Measurements from ENCODE around the gene NBPF11.
"Not testable (repeated sequence)": the region's sequence is repeated elsewhere in the genome, so short reads cannot be mapped to it uniquely, and the experiment has no call there.

NBPF11 gene

DNA sequence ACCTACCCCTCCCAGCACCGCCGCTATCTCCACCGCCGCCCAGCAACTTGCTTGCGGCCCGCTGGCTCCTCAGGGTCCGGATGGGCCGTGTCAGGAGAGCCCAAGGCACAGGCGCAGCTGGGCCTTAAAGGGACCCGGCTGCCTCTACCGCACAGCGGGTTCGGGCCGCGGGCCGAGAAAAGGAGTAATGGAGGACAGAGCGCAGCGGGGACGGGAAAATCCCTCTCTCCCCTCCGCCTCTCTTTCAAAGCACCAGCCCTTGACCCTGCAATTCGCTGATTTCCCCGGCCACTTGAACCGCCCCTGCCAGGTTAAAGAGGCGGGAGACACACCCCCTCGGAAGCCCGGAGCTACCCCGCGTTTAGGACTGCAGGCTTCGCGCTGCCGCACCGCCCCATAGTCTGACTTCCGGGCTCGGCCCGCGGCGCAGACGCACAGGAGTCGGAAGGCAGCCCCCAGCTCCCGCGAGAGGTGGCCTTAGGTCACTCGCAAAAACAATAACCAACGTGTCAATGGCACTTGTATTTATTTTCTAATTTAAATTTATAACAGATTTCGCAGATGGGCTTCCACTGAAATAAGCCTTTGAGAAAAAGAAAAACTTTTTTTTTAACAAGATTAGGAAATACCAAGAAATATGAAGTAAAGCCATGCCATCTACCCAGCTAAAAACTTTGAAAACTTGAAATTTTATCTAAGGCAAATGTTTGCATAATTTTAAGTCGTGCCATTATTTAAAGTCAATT, at the start of gene NBPF11:
Gene NBPF11, minus strand, starts transcription at position 371 of the 746 bp plus-strand sequence. CDS start 25,278 bp downstream, outside the sequence.
- DNase-seq (ENCODE audit: low spot score) = peak; percentile 88

GRCh38 chr1:148197396-148197795, 45.3 kb upstream of the NBPF11 start:
- DNase-seq (ENCODE audit: low spot score) = not testable (repeated sequence)

DNA sequence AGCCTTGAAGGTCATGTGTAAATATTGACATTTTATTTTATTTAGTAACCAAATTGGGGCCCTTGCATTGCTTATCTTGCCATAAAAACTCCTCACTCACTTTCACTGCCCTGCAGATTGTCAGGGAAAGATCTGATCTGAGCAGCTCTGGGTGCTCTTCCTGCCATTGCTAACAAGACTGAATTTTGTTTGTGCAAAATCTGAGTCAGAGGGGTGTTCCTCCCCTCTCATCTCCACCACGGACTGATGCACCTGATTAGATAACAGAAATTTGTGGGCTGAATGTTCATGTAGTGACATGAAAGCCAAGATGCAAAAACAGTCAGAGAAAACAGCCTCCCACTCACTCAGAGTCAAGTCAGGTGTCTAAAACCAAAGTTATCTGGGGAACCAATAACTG, 44.9 kb upstream of the NBPF11 start:
- DNase-seq (ENCODE audit: low spot score) = not testable (repeated sequence)

DNA sequence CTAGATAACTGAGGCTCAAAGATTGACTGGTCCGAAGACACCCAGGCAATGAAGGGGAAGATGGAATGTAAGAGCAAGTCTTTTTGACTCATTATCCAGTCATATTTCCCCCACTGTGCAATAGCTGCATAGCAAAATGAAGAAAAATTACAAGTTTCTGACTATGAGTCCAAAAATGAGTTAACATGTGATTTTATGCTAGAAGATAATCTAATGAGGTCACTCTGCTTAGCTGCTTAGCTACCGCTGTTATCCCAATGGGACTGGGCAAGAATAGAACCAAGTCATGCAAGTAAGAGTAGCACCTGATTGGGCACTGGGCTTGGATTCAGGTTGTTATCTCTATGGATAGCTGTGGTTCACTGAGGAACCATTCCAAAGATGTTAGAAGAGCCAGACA, 43.0 kb upstream of the NBPF11 start:
- DNase-seq (ENCODE audit: low spot score) = not testable (repeated sequence)

DNA sequence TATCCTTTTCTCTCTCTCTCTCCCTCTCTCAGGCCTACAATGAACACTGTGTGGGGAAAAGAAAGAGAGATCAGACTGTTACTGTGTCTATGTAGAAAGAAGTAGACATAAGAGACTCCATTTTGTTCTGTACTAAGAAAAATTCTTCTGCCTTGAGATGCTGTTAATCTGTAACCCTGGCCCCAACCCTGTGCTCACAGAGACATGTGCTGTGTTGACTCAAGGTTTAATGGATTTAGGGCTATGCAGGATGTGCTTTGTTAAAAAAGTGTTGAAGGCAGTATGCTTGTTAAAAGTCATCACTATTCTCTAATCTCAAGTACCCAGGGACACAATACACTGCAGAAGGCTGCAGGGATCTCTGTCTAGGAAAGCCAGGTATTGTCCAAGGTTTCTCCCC, 36.7 kb upstream of the NBPF11 start:
- not testable (repeated sequence) for DNase-seq (ENCODE audit: low spot score)

- not testable (repeated sequence) for DNase-seq (ENCODE audit: low spot score)
These were observed 26.6 kb upstream of the NBPF11 start for GRCh38 chr1:148178682-148179081.

DNA sequence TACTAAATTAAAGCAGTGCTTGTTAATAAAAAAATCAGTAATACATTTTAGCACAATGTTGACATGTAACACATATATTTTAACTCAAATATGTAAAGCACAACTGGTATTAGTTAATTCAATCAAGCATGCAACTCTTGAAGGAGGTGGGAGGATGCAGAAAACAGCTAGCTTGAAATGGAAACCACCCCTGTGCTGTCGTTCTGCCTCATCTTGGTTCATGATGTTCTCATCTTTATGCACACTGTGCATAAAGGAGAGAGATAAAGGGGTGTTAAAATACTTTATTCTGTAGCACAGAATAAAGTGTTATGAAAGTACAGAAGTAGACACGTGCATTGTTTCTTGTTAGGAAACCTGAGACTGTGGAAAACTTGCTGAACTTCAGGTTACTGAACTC, 23.3 kb upstream of the NBPF11 start:
- DNase-seq (ENCODE audit: low spot score) = not testable (repeated sequence)

GRCh38 chr1:148171995-148172394, 19.9 kb upstream of the NBPF11 start:
- not testable (repeated sequence) for DNase-seq (ENCODE audit: low spot score)

- no peak for DNase-seq (ENCODE audit: low spot score)
These were observed 14.7 kb upstream of the NBPF11 start for GRCh38 chr1:148166558-148167492.

DNA sequence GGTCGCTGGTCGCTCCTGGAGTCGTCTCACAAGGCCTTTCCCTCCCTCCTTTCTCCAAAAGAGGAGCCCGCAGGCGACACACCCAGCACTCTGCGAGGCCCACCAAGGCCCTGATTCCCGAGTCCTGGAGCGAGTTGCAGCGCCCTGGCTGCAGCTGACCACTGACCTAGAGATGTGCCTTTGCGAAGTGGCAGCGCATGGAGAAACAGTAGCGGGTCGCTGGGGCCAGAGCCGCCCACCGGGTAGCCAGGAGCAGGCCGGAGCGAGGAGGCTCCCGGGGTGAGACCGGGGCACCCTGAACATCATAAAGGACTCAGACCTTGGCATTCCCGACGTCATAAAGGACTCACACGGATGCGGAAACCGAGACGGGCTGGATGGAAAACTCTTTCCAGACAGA, 10.3 kb upstream of the NBPF11 start:
- DNase-seq (ENCODE audit: low spot score) = peak; percentile 61

GRCh38 chr1:148161053-148161901, 9.2 kb upstream of the NBPF11 start:
- no peak for DNase-seq (ENCODE audit: low spot score)

GRCh38 chr1:148160343-148161052, 8.4 kb upstream of the NBPF11 start:
- DNase-seq (ENCODE audit: low spot score) = peak; percentile 55

GRCh38 chr1:148160048-148160342, 7.9 kb upstream of the NBPF11 start:
- DNase-seq (ENCODE audit: low spot score) = peak; percentile 44

DNA sequence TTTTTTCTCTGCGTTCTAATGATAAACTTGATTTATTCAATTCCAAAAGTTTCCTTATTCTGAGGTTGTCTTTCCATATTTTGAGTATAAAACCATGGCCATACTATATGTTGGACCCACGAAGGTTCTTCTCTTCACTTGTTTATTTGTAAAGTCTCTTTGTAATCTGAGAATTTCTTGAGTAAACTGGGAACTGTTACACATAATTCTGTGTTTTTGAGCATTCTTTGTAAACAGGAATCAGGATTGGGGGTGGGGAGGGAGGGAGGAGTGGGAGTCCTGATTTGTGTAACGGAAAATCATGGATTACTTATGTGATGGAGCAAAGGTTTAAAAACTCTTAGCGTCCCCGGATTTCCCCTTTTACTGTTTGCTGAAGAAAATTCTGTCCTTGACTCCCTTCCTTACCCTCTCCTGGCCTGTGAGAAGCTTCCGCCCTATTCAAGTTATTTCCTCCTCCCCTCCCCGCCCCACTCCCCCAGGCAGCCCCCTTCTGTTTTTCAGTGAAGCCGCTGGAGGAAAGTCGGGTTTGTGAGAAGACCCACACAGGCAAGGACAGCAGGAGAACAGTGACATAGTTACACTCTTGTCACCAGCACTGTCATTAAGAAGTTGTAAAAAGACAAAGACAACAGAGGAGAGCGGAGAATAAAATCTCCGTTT, 6.4 kb upstream of the NBPF11 start:
- DNase-seq (ENCODE audit: low spot score) = peak; percentile 47

GRCh38 chr1:148157803-148158202, 5.7 kb upstream of the NBPF11 start:
- DNase-seq (ENCODE audit: low spot score) = not testable (repeated sequence)

GRCh38 chr1:148155494-148156275, 3.6 kb upstream of the NBPF11 start:
- not testable (repeated sequence) for DNase-seq (ENCODE audit: low spot score)

DNA sequence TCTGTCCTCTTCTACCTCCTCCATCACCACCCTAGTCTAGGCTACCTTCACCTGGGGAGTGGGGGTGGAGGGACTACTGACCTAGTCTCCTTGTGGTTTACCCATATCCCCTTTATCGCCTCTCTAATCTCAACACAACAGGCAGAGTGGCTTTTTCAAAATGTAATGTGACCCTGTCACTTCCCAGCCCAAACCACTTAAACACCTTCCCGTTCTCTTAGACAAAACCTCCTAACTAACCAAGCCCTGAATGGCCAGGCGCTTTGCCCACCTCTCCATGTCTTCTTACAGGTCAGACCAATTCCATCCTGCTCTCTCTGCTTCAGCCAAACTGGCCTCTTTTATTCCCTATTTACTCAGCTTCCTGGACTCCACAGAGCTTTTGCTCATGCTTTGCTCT, 714 bp upstream of the NBPF11 start:
- not testable (repeated sequence) for DNase-seq (ENCODE audit: low spot score)

DNA sequence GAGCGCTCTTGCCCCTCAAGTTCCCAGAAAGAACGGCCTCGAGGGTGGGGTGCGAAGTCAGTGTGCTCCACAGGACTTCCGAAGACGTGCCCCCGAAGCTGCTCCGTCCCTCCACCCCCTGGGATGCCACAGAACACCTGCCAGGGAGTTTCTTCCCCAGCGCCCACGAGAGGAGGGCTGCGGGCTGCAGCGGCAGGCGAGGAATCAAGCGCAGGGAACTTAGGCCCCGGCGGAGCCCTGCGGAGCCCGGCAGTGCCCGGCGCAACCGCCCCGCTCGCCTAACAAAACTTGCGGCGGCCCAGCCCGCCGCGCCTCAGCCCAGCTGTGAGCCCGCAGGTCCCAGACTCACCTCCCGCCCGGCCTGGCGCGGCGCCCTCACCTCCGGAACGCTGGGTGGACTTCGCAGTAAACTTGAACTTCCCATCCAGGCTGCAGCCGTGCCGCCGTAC, 686 bp downstream of the NBPF11 start:
- DNase-seq (ENCODE audit: low spot score) = peak; percentile 63

- not testable (repeated sequence) for DNase-seq (ENCODE audit: low spot score)
These were observed 1.1 kb downstream of the NBPF11 start for GRCh38 chr1:148150945-148151344.

DNA sequence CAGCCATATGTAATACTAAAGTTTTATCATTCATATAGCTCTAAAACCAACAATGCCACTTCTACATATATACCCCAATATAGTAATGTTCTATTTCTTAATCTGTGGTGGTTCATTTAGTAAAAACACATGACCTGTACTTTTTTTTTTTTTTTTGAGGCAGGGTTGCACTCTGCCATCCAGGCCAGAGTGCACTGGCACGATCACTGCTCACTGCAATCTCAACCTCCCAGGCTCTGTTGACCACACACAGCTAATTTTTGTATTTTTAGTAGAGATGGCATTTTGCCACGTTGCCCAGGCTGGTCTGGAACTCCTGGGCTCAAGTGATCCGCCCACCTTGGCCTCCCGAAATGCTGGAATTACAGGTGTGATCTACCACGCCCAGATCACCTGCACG, 2.1 kb downstream of the NBPF11 start:
- DNase-seq (ENCODE audit: low spot score) = not testable (repeated sequence)
